GM19452 (cell line): ENCODE results near the gene ATP10B.

Experiments used
- ATAC-seq: cut with Tn5 transposase; IDR thresholded peaks from one replicate; pipeline ENCODE4 v1.9.1; 2021; ENCODE audit not compliant: unreplicated experiment

The ATP10B gene

GRCh38 chr5:160697281-160697680, 154.7 kb downstream of the ATP10B start:
- ATAC-seq, result no peak

- ATAC-seq, result no peak
These were observed 157.1 kb downstream of the ATP10B start for GRCh38 chr5:160694896-160695295.

- ATAC-seq, result no peak
These were observed 158.1 kb downstream of the ATP10B start for GRCh38 chr5:160693831-160694465.

- ATAC-seq, result no peak
These were observed 159.7 kb downstream of the ATP10B start for GRCh38 chr5:160692271-160692670.

- peak; percentile 55 for ATAC-seq
These were observed 166.3 kb downstream of the ATP10B start for GRCh38 chr5:160685695-160686094.

GRCh38 chr5:160685219-160685618, 166.8 kb downstream of the ATP10B start:
- peak; percentile 21 for ATAC-seq

GRCh38 chr5:160679567-160680309, 172.3 kb downstream of the ATP10B start:
- no peak for ATAC-seq

- peak; percentile 51 for ATAC-seq
These were observed 176.0 kb downstream of the ATP10B start for GRCh38 chr5:160675988-160676387.

GRCh38 chr5:160674901-160675300, 177.1 kb downstream of the ATP10B start:
- ATAC-seq, result no peak

GRCh38 chr5:160672521-160672920, 179.5 kb downstream of the ATP10B start:
- no peak for ATAC-seq

- no peak for ATAC-seq
These were observed 183.7 kb downstream of the ATP10B start for GRCh38 chr5:160668356-160668755.

- ATAC-seq, result no peak
These were observed 184.9 kb downstream of the ATP10B start for GRCh38 chr5:160667160-160667559.

- ATAC-seq, result no peak
These were observed 186.6 kb downstream of the ATP10B start for GRCh38 chr5:160665460-160665859.

GRCh38 chr5:160660132-160660531, 191.9 kb downstream of the ATP10B start:
- no peak for ATAC-seq

GRCh38 chr5:160657622-160658458, 194.2 kb downstream of the ATP10B start:
- ATAC-seq, result no peak

- ATAC-seq, result no peak
These were observed 194.9 kb downstream of the ATP10B start for GRCh38 chr5:160657068-160657507.

- ATAC-seq, result no peak
These were observed 196.3 kb downstream of the ATP10B start for GRCh38 chr5:160655717-160656116.

- no peak for ATAC-seq
These were observed 200.0 kb downstream of the ATP10B start for GRCh38 chr5:160651692-160652645.

GRCh38 chr5:160649304-160649703, 202.7 kb downstream of the ATP10B start:
- no peak for ATAC-seq

GRCh38 chr5:160646033-160646432, 206.0 kb downstream of the ATP10B start:
- no peak for ATAC-seq
